CD4-positive, alpha-beta T cell treated with Interleukin-15 for 4 hours (primary cell): ENCODE data around the gene GMPR.

Experiments
- DNase-seq: peaks from one replicate; pipeline ENCODE4 v3.0.0-alpha.2; 2020; ENCODE audit warnings: low spot score

Gene GMPR

DNA sequence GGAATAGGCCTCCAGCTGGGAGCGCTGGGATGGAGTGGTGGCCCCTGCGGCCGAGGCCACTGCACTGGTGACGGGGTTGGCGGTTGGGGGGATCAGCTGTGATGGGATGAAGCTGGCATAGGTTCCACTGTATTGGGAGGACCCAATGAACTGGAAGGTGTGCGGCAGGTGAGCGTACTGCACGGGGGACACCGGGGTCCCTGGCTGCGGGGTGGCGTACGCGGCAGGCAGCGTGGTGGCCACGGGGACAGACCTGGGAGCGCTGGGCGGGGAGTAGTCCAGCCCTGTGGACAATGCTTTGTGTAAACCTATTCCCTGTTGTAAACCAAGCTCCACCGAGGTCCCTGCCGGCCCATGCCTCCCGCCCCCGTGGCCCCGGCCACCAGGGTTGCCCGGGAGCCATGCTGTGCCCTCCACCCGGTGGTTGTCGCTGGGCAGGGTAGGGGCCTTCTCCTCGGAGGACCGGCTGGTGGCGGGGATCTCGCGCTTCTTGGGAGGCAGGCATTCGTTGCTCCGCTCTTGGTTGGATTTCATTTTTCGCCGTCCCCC, 89.5 kb downstream of the GMPR start:
- no peak for DNase-seq

GRCh38 chr6:16329233-16329632, 90.8 kb downstream of the GMPR start:
- DNase-seq: no peak

- DNase-seq: peak; percentile 70
Observed at GRCh38 chr6:16331384-16332174, 93.2 kb downstream of the GMPR start.

GRCh38 chr6:16332175-16332542, 93.8 kb downstream of the GMPR start:
- DNase-seq: peak; percentile 87

GRCh38 chr6:16333580-16333979, 95.2 kb downstream of the GMPR start:
- no peak for DNase-seq

- DNase-seq: no peak
Observed at GRCh38 chr6:16334671-16335070, 96.3 kb downstream of the GMPR start.

DNA sequence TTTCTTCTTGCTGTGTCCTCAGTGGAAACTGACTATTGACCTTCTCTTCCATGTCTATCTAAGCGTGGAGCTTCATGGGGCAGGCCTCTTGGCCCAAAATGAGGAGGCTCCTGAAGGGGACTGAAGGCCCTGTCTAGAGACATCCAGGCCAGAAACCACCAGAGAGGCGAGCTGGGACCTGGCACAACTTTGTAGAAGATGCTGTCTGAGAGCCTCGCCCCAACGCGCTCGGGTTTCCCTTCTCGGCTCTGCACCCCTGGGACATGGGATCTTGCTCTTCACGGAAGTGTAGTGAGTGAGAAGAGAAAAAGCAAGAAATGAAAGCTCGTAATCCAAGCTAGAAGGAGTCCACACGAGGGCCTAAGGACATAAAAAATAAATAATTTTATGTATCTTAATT, 96.8 kb downstream of the GMPR start:
- no peak for DNase-seq

DNA sequence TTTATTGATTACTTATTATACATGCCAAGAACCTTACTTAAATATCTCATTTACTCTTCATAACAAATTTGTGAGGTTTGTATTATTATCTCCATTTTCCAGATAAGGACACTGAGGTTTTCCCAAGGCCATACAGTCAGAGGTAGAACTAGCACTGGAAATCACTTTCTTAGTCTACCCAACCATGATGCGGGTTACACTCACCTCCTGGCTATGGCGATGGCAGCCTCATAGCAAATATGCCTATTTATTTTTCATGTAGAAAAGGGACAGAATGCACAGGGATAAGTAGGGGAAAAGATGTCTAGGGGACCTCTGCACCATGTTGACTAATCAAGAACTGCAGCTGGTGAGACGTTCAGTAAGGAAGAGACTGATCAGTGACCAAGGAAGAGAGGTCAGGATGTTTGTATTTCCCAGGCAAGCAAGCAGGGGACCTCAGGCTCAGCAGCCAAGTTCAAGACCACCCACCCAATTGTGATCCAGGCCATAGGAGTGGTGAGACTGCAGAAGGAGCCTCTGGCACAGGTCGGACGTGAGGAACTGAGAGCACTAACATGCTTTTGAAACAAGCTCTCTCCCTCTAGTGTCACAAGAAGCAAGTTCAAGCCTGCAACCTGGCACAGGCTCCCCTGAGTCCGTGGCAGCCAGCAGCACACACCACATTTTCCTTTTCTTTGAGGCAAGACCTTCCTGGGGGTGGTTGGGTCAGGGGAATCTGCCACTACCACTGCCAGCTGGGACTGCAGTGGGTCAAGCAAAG, 97.8 kb downstream of the GMPR start:
- no peak for DNase-seq

GRCh38 chr6:16336911-16337294, 98.5 kb downstream of the GMPR start:
- no peak for DNase-seq

- DNase-seq: no peak
Observed at GRCh38 chr6:16337295-16337975, 99.0 kb downstream of the GMPR start.

DNA sequence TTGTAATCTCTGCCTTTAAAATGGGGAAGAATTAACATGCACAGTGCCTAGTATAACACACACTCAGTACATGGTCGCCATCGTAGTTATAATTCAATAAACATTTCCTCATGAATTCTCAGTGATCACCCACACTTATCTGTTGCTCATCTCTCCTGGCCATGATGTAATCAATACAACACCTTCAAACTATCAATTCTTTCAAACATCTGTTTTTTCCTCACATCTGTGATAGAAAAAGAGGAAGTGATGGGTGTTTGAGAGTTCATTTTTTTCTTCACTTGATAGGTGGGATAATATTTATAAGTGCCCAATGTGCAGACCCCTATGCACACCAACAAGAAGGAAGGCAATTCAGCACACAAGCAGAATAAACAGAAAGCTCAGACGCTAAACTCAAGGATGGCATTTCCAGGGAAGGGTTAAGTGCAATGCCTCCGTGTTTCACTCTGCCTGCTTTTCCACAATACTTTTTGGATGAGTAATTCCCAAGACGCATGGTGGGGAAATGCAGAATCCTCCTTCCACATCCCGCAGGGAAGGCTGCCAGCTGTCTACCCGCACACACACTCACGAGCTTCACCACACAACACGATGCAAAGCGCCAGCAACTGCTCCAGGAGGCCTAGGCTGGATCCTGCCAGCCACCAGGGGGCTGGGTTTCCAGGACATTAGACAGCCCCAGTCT, 100.3 kb downstream of the GMPR start:
- no peak for DNase-seq

DNA sequence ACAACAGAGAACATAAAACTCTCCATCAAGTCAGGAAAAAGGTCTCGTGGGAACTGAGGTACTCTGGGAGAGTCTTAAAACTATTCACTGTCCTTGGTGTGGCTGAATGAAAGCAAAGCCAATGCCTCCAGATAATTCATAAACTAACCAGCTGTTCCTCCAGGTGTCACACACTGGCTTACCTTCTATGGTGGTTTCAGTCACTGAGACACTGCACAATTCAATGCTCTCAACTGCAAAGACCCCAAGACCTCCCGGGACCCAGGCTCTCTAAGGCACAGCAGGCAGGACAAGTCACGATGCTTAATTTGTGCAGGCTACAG, 100.8 kb downstream of the GMPR start:
- DNase-seq: no peak

GRCh38 chr6:16343593-16343992, 105.2 kb downstream of the GMPR start:
- no peak for DNase-seq

DNA sequence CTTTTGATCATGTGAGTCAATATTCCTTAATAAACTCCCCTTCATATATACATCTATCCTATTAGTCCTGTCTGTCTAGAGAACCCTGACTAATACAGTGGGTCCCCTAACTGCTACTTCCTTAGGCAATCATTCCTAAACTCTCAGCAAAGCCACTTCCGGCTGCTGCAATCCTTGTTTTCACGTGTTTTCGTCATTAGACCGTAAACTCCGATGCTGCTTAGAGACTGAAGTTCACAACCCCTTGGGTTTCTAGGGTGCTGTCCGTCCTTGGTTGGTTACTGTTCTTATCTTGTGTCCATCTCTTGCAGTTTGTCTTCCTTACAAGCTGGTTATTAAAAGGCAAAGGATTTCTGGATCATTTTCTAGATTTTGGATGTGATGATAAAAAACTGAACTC, 106.4 kb downstream of the GMPR start:
- DNase-seq: no peak
